SK-N-SH treated with all-trans-retinoic acid at 6 μM for 48 hours (cell line): ENCODE measurements around the gene FBXL19.

ENCODE experiments used
- ISL1 ChIP-seq: fragments of 250-450 bp; sonication (Bioruptor Pico); IDR thresholded peaks from 2 replicates; pipeline ENCODE4 v2.1.2; 2022; ENCODE audit warnings: mild to moderate bottlenecking, moderate library complexity
- TCF4 ChIP-seq: fragments of 250-450 bp; sonication (Bioruptor Pico); IDR thresholded peaks from 2 replicates; pipeline ENCODE4 v1.8.0; 2021; ENCODE audit warnings: mild to moderate bottlenecking, moderate library complexity, borderline replicate concordance

DNA sequence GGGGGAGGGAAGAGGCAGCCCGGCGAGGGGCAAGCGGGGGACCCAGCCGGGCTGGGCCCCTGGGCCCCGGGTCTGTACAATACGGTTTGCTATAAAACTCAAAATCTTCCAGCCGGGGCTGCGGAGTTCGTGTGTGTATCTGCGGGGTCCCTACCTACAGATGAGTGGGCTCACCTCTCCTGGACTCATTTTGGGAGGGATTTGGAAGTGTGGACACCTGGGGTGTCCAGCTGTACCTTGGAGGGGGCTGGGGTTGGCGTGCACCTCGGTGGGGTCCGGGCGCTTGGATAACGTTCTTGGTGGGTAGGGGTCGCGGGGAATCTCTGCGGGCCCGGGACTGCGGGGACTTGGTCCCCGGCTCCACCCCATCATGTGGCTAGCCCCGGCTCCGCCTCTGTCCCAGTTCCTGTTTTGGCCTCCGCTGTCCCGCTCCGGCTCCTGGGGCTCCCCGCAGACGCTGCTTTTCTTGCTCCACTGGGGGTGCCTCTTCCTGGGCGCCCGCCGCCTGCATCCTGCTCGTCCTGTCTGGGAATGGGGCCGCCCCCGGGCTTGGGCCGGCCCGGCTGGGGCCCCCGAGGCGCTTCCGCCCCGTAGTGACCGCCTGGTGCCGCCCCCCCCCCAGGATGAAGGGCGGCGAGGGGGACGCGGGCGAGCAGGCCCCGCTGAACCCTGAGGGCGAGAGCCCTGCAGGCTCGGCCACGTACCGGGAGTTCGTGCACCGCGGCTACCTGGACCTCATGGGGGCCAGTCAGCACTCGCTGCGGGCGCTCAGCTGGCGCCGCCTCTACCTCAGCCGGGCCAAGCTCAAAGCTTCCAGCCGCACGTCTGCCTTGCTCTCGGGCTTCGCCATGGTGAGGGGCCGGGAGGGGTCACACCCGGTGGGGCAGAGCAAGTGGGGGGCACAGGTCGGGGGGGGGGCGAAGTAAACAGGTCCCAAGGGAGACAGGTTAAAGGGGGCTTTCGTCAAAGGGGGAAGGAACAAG lies 25.6 kb downstream of the FBXL19 start, which contains the start of gene ORAI3:
- no peak for TF ChIP-seq ISL1 (CRISPR knock-in tag)
- TF ChIP-seq TCF4 (CRISPR knock-in tag): no peak
